Nasal cavity respiratory epithelium epithelial cell of viscerocranial mucosa (primary cell): ENCODE measurements around the gene ATF2. TPM values are rescaled to one million over a fixed set of nuclear protein-coding genes. Genes with fewer than 3 reads are reported as not detected.

ENCODE experiments used
- total RNA-seq: library from RNA; depleted of rRNA; stranded (reverse); fragments of >200 nt; gene quantifications from 2 replicates; pipeline ENCODE4 v1.2.3, GENCODE V29; 2014

Gene ATF2
- total RNA-seq = 32.1 and 40.0 TPM in 2 replicates

GRCh38 chr2:175167792-175168563, at the start of gene ATF2:
Gene ATF2, minus strand, starts transcription at chr2:175168203. Its CDS starts 31,760 bp downstream, at chr2:175136443.

GRCh38 chr2:175181104-175181876, 13.3 kb upstream of the ATF2 start, which contains the start of gene ATP5MC3:
Gene ATP5MC3, minus strand, starts transcription at chr2:175181710. Its CDS starts 317 bp downstream, at chr2:175181393.

Other genes with a start within 250 kb of the ATF2 start
- 0.34 and 1.3 TPM in 2 replicates for gene CHN1, start 162.8 kb downstream of the ATF2 start, total RNA-seq
- gene ATP5MC3, start 13.5 kb upstream of the ATF2 start, total RNA-seq = 60.9 and 99.5 TPM in 2 replicates